H1 (cell line): ENCODE results near the gene PTGER3.

Experiments
- EZH2 ChIP-seq: fragments of 200-600 bp; sonication (generic); IDR thresholded peaks from 2 replicates; pipeline ENCODE4 v1.7.1; 2012; ENCODE audit warnings: low read depth, mild to moderate bottlenecking, moderate library complexity, low read length, inconsistent platforms; ENCODE audit not compliant: severe bottlenecking
- FOSL1 ChIP-seq: IDR thresholded peaks from 2 replicates; pipeline ENCODE4 v1.6.1; 2011; ENCODE audit warnings: mild to moderate bottlenecking, low read depth, low read length, moderate library complexity; ENCODE audit not compliant: insufficient read depth
- TF ChIP-seq, protein P1 (sequence below), 3 experiments: IDR thresholded peaks; 1 replicate in 2 of 3; 2 replicates in 1 of 3; pipeline versions ENCODE4 v1.5.1 to v1.6.1; 2011; ENCODE audit warnings: low read length in 3 of 3, mild to moderate bottlenecking in 3 of 3, inconsistent platforms in 2 of 3, low read depth in 1 of 3, moderate library complexity in 1 of 3; ENCODE audit not compliant: insufficient read depth in 1 of 3; ENCODE audit errors: control extremely low read depth in 1 of 3
- TF ChIP-seq, protein P2 (sequence below): IDR thresholded peaks from 2 replicates; pipeline ENCODE4 v1.6.1; 2011; ENCODE audit warnings: low read length, improper control_type of control experiment

- TF ChIP-seq, protein P1, sequence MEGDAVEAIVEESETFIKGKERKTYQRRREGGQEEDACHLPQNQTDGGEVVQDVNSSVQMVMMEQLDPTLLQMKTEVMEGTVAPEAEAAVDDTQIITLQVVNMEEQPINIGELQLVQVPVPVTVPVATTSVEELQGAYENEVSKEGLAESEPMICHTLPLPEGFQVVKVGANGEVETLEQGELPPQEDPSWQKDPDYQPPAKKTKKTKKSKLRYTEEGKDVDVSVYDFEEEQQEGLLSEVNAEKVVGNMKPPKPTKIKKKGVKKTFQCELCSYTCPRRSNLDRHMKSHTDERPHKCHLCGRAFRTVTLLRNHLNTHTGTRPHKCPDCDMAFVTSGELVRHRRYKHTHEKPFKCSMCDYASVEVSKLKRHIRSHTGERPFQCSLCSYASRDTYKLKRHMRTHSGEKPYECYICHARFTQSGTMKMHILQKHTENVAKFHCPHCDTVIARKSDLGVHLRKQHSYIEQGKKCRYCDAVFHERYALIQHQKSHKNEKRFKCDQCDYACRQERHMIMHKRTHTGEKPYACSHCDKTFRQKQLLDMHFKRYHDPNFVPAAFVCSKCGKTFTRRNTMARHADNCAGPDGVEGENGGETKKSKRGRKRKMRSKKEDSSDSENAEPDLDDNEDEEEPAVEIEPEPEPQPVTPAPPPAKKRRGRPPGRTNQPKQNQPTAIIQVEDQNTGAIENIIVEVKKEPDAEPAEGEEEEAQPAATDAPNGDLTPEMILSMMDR (IDR thresholded peaks at IDR 0.05; ENCODE audit: control extremely low read depth in 1 of 3, insufficient read depth in 1 of 3, low read depth in 1 of 3, low read length in 3 of 3) = no peak
- TF ChIP-seq EZH2 (no peak), FOSL1 (no peak)
- TF ChIP-seq, protein P2, sequence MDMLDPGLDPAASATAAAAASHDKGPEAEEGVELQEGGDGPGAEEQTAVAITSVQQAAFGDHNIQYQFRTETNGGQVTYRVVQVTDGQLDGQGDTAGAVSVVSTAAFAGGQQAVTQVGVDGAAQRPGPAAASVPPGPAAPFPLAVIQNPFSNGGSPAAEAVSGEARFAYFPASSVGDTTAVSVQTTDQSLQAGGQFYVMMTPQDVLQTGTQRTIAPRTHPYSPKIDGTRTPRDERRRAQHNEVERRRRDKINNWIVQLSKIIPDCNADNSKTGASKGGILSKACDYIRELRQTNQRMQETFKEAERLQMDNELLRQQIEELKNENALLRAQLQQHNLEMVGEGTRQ = no peak
Observed at GRCh38 chr1:70990469-70991253, 57.0 kb downstream of the PTGER3 start.
